Suprapubic skin (tissue), 4 donors: ENCODE measurements around the gene CTNNA3.

ENCODE experiments used
- POLR2A ChIP-seq, 2 donors: fragments of 450-650 bp; IDR thresholded peaks; one replicate each; pipeline ENCODE4 v1.6.1; 2017; ENCODE audit warnings: antibody characterized with exemption in 2 of 2, mild to moderate bottlenecking in 2 of 2, moderate library complexity in 2 of 2
- POLR2AphosphoS5 ChIP-seq, 3 donors: sonication (generic); formaldehyde crosslinking; IDR thresholded peaks; one replicate each; pipeline ENCODE4 v1.6.1; 2017; ENCODE audit warnings: antibody characterized with exemption in 3 of 3
- TF ChIP-seq, protein P1 (sequence below), 2 donors: fragments of 200-600 bp in 1 of 2; fragments of 450-650 bp in 1 of 2; sonication (generic) in 1 of 2; IDR thresholded peaks; one replicate each; pipeline ENCODE4 v1.5.1; 2016 to 2019; ENCODE audit warnings: antibody characterized with exemption in 2 of 2, mild to moderate bottlenecking in 1 of 2, moderate library complexity in 1 of 2

DNA sequence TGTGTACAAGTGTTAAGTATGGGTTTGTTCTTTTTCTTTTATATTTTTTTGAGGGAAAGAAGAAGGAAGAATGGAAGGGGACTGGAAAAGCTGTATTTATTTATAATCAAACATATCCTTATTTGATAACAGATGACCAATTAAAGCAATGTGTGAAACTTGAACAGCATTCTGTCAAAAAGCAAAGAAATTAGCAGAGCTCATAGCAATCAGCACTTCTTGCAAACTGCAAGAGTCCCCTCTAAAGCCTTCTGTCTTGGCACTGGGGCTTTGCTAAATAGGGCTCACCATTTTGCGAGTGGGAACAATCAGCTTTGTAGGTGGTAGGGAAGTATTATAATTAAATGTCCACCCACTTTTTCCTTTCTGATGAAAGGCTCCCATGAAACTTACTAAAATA lies 935.1 kb downstream of the CTNNA3 start:
- no peak for TF ChIP-seq POLR2A (IDR thresholded peaks at IDR 0.05)
- TF ChIP-seq, protein P1, sequence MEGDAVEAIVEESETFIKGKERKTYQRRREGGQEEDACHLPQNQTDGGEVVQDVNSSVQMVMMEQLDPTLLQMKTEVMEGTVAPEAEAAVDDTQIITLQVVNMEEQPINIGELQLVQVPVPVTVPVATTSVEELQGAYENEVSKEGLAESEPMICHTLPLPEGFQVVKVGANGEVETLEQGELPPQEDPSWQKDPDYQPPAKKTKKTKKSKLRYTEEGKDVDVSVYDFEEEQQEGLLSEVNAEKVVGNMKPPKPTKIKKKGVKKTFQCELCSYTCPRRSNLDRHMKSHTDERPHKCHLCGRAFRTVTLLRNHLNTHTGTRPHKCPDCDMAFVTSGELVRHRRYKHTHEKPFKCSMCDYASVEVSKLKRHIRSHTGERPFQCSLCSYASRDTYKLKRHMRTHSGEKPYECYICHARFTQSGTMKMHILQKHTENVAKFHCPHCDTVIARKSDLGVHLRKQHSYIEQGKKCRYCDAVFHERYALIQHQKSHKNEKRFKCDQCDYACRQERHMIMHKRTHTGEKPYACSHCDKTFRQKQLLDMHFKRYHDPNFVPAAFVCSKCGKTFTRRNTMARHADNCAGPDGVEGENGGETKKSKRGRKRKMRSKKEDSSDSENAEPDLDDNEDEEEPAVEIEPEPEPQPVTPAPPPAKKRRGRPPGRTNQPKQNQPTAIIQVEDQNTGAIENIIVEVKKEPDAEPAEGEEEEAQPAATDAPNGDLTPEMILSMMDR (IDR thresholded peaks at IDR 0.05) = no peak
- no peak for TF ChIP-seq POLR2AphosphoS5 (IDR thresholded peaks at IDR 0.05)
